K562 (cell line): Measurements from ENCODE around the gene LAGE3.

Source experiments
- BCLAF1 ChIP-seq, 2 experiments: fragments of 450-650 bp in 1 of 2; IDR thresholded peaks; 2 replicates each; pipeline ENCODE4 v1.6.1; 2011 to 2017; ENCODE audit warnings: low read depth in 2 of 2, antibody characterized with exemption in 1 of 2, borderline replicate concordance in 1 of 2, low read length in 1 of 2, mild to moderate bottlenecking in 1 of 2, mixed read lengths in 1 of 2; ENCODE audit not compliant: control insufficient read depth in 1 of 2
- CREB1 ChIP-seq, 2 experiments: sonication (generic) in 1 of 2; formaldehyde crosslinking in 1 of 2; IDR thresholded peaks; 2 replicates each; pipeline versions ENCODE4 v1.6.1 to v1.8.0; 2012 to 2022; ENCODE audit warnings: inconsistent platforms in 1 of 2, mild to moderate bottlenecking in 1 of 2, missing genetic modification reagents in 1 of 2, moderate library complexity in 1 of 2
- CUX1 ChIP-seq: fragments of 200-800 bp; sonication (Bioruptor generic); IDR thresholded peaks from 2 replicates; pipeline ENCODE4 v1.6.1; 2016; ENCODE audit warnings: missing genetic modification characterization, missing compliant biosample characterization
- EGR1 ChIP-seq: fragments of 450-650 bp; conservative IDR thresholded peaks from 2 replicates; pipeline ENCODE4 v1.6.1; 2017; ENCODE audit warnings: mild to moderate bottlenecking
- MIER1 ChIP-seq: fragments of 450-650 bp; IDR thresholded peaks from 2 replicates; pipeline ENCODE4 v1.6.1; 2016; ENCODE audit warnings: antibody characterized with exemption, mild to moderate bottlenecking, low read depth
- OTX1 ChIP-seq: fragments of 450-650 bp; formaldehyde crosslinking; IDR thresholded peaks from 2 replicates; pipeline ENCODE4 v1.4.0; 2022; ENCODE audit warnings: mild to moderate bottlenecking
- SMAD3 ChIP-seq: fragments of 450-650 bp; formaldehyde crosslinking; conservative IDR thresholded peaks from 2 replicates; pipeline ENCODE4 v1.4.0; 2020; ENCODE audit warnings: mild to moderate bottlenecking
- SP2 ChIP-seq: IDR thresholded peaks from 2 replicates; pipeline ENCODE4 v1.6.1; 2011; ENCODE audit warnings: mild to moderate bottlenecking, low read depth, low read length, moderate library complexity; ENCODE audit not compliant: poor library complexity, severe bottlenecking; ENCODE audit errors: extremely low read depth
- UBTF ChIP-seq, 2 experiments: IDR thresholded peaks; 2 replicates each; pipeline ENCODE4 v1.6.1; 2012; ENCODE audit warnings: improper control_type of control experiment in 2 of 2, low read depth in 2 of 2, low read length in 2 of 2, borderline replicate concordance in 1 of 2
- ZNF318 ChIP-seq, 2 experiments: fragments of 450-650 bp; IDR thresholded peaks; 2 replicates each; pipeline ENCODE4 v1.6.1; 2016; ENCODE audit warnings: mild to moderate bottlenecking in 2 of 2, borderline replicate concordance in 1 of 2, low read depth in 1 of 2, moderate library complexity in 1 of 2

GRCh38 chrX:154441564-154441963 lies 37.5 kb downstream of the LAGE3 start:
- TF ChIP-seq OTX1 (CRISPR knock-in tag) (no peak), UBTF (IDR thresholded peaks at IDR 0.05; ENCODE audit: borderline replicate concordance in 1 of 2, low read depth in 2 of 2, low read length in 2 of 2) (no peak), CUX1 (CRISPR knock-in tag) (no peak), CREB1 (IDR thresholded peaks at IDR 0.05) (no peak), CREB1 (CRISPR knock-in tag; IDR thresholded peaks at IDR 0.05) (no peak), BCLAF1 (IDR thresholded peaks at IDR 0.05; ENCODE audit: borderline replicate concordance in 1 of 2, control insufficient read depth in 1 of 2, low read depth in 2 of 2, low read length in 1 of 2) (no peak), ZNF318 (IDR thresholded peaks at IDR 0.05; ENCODE audit: borderline replicate concordance in 1 of 2, low read depth in 1 of 2) (no peak), EGR1 (no peak), SP2 (no peak), SMAD3 (no peak), MIER1 (no peak)
